GM21360 (cell line): ENCODE measurements around the gene ZNF629.

Experiments used
- ATAC-seq: cut with Tn5 transposase; IDR thresholded peaks from one replicate; pipeline ENCODE4 v1.9.1; 2021; ENCODE audit warnings: mild to moderate bottlenecking, moderate library complexity; ENCODE audit not compliant: unreplicated experiment

Gene ZNF629

GRCh38 chr16:30786115-30786935, 680 bp downstream of the ZNF629 start:
- ATAC-seq, result no peak

- no peak for ATAC-seq
These were observed 1.6 kb downstream of the ZNF629 start for GRCh38 chr16:30785126-30786106.

- ATAC-seq, result no peak
These were observed 2.8 kb downstream of the ZNF629 start for GRCh38 chr16:30784215-30784614.

DNA sequence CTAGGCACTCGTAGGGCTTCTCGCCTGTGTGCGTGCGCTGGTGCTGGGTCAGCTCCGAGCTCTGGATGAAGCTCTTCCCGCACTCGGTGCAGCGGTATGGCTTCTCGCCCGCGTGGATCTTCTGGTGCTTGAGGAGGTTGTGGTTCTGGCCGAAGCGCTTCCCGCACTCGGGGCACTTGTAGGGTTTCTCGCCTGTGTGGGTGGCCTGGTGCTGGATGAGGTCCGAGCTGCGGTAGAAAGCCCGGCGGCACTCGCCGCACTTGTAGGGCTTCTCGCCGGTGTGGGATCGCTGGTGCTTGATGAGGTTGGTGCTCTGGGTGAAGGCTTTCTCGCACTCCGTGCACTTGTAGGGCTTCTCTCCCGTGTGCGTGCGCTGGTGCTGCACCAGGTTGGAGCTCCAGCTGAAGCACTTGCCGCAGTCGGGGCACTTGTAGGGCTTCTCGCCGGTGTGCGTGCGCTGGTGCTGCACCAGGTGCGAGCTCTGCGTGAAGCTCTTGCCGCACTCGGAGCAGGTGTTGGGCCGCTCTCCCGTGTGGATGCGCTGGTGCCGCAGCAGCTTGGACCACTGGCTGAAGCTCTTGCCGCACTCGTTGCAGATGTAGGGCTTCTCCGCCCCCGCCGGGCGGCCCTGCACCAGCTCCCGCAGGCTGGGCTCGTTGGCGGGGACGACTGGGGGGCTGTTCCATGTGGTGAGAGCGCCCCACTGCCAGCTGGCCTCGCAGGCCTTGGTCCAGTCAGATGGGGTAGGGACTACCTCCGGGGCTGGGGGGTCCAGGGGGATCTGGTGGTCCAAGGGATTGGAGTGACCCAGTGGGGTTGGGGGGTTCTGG, 3.5 kb downstream of the ZNF629 start:
- ATAC-seq, result no peak

DNA sequence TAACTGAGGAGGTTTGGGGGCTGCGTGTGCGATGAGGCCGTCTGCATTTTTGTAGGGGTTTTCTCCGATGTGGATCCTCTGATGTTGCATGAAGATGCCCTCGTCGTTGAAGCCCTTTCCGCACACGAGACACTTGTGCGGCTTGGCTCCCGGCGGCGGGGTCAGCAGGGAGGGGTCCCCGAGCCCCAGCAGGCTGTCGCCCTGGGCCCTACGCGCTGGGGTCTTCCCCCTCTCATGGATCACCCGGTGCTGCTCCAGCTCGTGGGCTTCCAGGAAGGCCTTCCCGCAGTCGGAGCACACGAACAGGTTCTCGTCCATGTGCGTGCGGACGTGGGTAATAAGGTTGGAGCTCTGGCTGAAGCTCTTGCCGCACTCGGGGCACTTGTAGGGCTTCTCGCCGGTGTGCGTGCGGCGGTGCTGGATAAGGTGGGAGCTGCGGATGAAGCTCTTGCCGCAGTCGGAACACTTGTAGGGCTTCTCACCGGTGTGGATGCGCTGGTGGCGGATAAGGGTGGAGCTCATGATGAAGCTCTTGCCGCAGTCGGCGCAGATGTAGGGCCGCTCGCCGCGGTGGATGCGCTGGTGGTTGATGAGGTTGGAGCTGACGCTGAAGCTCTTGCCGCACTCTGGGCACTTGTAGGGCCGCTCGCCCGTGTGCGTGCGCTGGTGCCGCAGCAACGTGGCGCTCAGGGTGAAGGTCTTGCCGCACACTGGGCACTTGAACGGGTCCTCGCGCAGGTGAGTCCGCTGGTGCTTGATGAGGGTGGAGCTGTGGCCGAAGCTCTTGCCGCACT, 4.3 kb downstream of the ZNF629 start:
- ATAC-seq, result no peak

GRCh38 chr16:30780549-30780948, 6.5 kb downstream of the ZNF629 start:
- no peak for ATAC-seq

DNA sequence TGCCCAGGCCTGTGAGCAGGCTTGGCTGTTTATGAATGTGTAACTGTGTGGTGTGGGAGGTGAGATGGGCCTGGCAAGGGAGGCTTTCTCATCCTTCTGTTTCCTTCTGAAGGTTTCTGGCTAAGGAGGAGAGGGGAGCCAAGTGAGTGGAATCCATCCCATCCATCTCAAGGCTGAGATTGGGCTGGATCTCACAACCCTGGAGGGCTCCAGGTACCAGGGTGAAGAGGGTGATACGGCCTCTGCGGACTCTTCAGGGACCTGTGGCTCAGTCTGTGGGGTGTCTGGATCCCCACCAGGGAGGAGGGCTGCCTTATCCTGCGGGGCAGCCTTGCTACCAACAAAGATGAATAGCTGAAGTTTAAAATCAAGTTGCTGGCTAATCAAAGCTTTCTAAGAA, 7.0 kb downstream of the ZNF629 start:
- no peak for ATAC-seq

DNA sequence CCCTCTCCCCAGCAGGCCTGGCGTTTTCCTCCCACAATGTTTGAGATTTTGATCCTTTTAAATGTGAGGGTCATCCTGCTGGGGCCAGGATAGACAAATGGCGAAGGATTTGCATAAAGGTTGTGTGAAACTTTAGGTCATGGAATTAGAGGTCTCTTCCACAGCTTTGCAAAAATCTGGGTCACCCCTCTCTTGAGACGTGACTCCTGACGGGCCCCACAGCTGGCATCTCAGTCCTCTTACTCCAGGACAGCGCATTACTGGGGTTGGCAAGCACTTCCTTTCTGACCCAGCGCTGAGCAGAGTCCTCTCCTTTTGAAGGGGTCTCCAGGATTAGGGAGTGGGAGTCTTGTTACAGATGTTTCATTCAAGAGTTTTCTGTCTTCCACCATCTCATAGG, 7.4 kb downstream of the ZNF629 start:
- no peak for ATAC-seq

- no peak for ATAC-seq
These were observed 8.3 kb downstream of the ZNF629 start for GRCh38 chr16:30778549-30779244.

DNA sequence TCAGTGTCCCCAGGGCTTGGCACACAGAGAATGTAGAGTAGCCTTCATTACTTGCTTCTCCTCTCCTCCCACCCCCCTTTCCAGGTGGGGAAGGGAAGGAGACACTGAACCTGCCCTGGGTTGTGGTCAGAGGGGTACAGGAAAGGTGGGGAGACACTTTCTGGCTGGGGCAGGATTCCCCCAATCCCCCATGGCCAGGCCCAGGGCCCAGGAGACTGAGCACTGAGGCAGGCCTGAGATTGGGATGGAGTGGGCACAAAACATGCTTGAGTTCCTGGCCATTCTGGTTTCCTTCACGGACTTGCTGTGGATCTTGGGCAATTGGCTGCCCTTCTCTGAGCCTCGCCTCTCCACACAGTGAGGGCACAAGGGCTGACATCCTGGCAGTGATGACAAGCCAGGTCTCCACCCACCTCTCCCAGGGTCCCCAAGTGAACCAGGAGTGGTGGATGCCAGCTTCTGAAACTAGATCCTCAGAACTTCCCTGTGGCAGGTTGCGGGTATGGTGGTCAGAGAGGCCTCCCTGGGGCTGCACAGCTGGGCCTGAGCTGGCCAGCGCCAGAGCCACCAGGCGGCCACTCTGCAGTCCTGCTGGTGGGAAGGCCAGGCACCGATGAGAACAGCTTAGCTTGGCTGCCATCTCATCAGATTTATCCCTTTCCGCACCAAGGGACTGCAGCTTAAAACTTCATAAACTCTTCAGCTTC, 9.3 kb downstream of the ZNF629 start:
- no peak for ATAC-seq

GRCh38 chr16:30775392-30776188, 11.4 kb downstream of the ZNF629 start:
- ATAC-seq, result peak; percentile 53

GRCh38 chr16:30775131-30775391, 11.9 kb downstream of the ZNF629 start:
- no peak for ATAC-seq

DNA sequence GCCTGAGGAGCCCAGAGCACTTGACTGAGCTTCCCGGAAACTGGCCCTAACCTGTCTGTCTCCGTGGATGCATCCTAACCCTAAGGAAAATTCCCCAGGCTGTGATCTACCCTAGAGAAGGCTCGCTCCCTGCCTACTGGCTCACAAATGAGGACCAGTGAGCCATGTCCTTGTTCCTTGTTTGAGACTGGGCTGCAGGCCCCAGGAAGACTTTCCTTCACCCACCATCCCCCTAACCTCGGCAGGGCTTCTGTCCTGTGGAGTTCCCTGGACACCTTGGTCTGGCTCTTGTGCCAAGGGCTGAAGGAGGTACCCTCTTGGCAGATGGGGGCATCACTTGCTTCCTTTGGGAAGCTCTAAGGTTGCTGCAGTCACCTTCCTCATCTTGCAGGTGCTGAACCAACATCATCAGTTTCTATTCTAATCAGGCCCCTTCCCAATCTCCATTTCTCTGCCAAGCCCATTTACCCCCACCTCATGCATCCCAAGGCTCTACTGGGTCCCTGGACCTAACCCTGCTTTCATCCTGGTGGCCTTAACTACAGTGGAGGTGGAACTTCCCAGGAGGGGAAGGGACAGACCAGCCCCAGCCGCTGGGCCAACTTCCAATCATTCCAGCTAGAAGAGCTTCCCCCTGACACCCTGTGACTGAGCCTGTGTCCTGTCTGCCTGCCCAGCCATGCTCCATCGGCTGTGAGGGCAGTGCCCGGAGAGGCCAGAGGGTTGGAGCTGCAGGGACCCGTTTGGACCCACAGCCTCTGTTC, 12.5 kb downstream of the ZNF629 start:
- no peak for ATAC-seq

DNA sequence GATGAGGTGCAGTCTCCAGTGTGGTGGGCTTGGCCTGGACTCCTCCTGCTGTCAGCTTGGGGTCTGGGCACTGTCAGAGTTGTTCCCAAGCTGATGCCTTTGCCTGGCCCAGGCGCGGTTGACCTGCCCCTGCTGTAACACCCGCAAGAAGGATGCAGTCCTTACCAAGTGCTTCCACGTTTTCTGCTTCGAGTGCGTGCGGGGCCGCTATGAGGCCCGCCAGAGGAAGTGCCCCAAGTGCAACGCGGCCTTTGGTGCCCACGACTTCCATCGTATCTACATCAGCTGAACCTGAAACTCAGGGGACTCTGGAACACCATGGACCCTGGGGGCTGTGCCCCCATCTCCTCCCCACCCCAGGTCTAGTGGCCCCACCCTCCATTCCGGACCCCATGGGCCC, 13.2 kb downstream of the ZNF629 start:
- no peak for ATAC-seq

- ATAC-seq, result no peak
These were observed 15.3 kb downstream of the ZNF629 start for GRCh38 chr16:30771726-30772125.

DNA sequence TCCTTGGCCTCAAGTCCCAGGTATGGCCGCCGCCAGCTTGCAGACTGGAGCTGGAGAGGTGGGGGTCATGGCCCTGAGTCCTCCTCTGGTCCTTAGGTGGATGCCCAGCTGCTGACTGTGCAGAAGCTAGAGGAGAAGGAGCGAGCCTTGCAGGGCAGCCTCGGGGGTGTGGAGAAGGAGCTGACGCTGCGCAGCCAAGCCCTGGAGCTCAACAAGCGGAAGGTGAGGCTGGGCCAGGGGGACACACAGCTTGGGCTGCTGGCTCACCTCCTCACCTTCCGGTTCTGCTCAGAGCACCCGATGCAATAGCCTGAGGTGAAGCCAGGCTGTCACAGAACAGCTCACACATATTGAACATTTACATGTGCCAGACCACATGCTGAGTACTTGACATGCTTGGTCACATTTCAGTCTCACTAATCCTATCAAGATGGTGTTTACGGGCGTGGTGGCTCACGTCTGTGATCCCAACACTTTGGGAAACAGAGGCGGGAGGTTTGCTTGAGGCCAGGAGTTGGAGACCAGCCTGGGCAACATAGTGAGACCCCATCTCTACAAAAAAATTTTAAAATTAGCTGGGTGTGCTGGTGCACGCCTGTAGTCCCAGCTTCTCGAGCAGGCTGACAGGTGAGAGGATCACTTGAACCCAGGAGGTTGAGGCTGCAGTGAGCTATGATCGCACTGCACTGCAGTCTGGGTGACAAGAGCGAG, 17.5 kb downstream of the ZNF629 start:
- no peak for ATAC-seq

DNA sequence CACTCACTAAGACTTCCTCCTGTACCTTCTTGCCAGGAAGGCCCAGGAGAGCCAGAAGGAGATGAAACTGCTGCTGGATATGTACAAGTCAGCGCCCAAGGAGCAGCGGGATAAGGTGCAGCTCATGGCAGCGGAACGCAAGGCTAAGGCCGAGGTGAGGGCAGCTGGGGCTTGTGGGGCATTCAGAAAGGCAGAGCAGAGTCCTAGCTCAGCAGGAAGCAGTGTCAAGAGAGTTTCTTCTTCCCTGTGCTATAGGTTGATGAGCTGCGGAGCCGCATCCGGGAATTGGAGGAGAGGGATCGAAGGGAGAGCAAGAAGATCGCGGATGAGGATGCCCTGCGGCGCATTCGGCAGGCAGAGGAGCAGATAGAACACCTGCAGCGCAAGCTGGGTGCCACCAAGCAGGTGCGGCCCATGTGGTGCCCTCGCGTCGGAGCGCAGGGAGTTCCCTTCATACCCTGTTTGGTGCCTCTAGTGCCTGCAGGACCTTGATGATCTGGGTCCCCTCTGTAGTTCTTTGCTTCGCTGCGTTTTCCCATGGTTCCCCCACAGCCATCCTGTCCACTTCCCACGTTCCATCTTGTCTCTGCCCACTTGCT, 18.3 kb downstream of the ZNF629 start:
- no peak for ATAC-seq
